Ascending aorta (tissue), 2 donors: ENCODE data around the gene CDT1. TPM values are rescaled to one million over a fixed set of nuclear protein-coding genes. Genes with fewer than 3 reads are reported as not detected.

Experiments used
- DNase-seq, 2 donors: peaks; one replicate each; pipeline ENCODE4 v3.0.0-alpha.2; 2019; ENCODE audit warnings: low spot score in 2 of 2
- H3K27ac ChIP-seq, 2 donors: fragments of 200-600 bp; sonication (generic); one replicate each; pipeline ENCODE4 v1.5.1; 2016 to 2017; ENCODE audit warnings: mild to moderate bottlenecking in 1 of 2
- H3K27me3 ChIP-seq: fragments of 200-600 bp; sonication (generic); one replicate; pipeline ENCODE4 v1.5.1; 2017
- H3K36me3 ChIP-seq, 2 donors: fragments of 200-600 bp; sonication (generic); one replicate each; pipeline ENCODE4 v1.5.1; 2016
- H3K4me1 ChIP-seq, 2 donors: fragments of 200-600 bp; sonication (generic); one replicate each; pipeline ENCODE4 v1.5.1; 2016 to 2017; ENCODE audit warnings: mild to moderate bottlenecking in 1 of 2
- H3K4me3 ChIP-seq, 2 donors: fragments of 200-600 bp; sonication (generic); one replicate each; pipeline ENCODE4 v1.5.1; 2016 to 2017; ENCODE audit warnings: mild to moderate bottlenecking in 1 of 2
- H3K9me3 ChIP-seq, 2 donors: fragments of 200-600 bp; sonication (generic); one replicate each; pipeline ENCODE4 v1.5.1; 2016
- intact Hi-C: fragments of 100-400 bp; cut with DNase I; formaldehyde crosslinking; loops from one replicate; pipeline ENCODE4 v1.15.1; 2023
- total RNA-seq: library from RNA; depleted of rRNA; stranded (reverse); fragments of >200 nt; gene quantifications from one replicate; pipeline ENCODE4 v1.1.0, GENCODE V29; 2016
- TF ChIP-seq, protein P1 (sequence below), 3 experiments: fragments of 200-600 bp in 2 of 3; fragments of 450-650 bp in 1 of 3; sonication (generic) in 2 of 3; IDR thresholded peaks; one replicate each; pipeline ENCODE4 v1.5.1; 2016 to 2019; ENCODE audit warnings: antibody characterized with exemption in 3 of 3, mild to moderate bottlenecking in 1 of 3, moderate library complexity in 1 of 3

Gene CDT1
- total RNA-seq, 1 donor from 2014 or later, result not detected

DNA sequence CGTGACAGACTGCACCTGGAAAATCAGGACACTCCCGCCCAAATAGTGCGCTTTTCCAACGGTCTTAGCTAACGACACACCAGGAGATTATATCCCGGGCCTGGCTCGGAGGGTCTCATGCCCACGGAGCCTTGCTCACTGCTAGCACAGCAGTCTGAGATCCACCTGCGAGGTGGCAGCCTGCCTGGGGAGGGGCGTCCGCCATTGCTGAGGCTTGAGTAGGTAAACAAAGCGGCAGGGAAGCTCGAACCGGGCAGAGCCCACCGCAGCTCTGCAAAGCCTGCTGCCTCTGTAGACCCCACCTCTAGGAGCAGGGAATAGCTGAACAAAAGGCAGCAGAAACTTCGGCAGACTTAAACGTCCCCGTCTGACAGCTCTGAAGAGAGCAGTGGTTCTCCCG lies 48.0 kb downstream of the CDT1 start:
- TF ChIP-seq, protein P1, sequence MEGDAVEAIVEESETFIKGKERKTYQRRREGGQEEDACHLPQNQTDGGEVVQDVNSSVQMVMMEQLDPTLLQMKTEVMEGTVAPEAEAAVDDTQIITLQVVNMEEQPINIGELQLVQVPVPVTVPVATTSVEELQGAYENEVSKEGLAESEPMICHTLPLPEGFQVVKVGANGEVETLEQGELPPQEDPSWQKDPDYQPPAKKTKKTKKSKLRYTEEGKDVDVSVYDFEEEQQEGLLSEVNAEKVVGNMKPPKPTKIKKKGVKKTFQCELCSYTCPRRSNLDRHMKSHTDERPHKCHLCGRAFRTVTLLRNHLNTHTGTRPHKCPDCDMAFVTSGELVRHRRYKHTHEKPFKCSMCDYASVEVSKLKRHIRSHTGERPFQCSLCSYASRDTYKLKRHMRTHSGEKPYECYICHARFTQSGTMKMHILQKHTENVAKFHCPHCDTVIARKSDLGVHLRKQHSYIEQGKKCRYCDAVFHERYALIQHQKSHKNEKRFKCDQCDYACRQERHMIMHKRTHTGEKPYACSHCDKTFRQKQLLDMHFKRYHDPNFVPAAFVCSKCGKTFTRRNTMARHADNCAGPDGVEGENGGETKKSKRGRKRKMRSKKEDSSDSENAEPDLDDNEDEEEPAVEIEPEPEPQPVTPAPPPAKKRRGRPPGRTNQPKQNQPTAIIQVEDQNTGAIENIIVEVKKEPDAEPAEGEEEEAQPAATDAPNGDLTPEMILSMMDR (IDR thresholded peaks at IDR 0.05), result no peak
- no peaks in the 10 kb centered on the region for H3K27me3 ChIP-seq
- peaks cover 7% of the 10 kb centered on the region in 2 donors for H3K4me1 ChIP-seq
- intact Hi-C loops, result no loop called here
- no peak for DNase-seq
- peaks cover 2 to 10% of the 10 kb centered on the region in 2 donors for H3K36me3 ChIP-seq
- no peak overlapping the region for H3K4me3 ChIP-seq
- no peaks in the 10 kb centered on the region for H3K9me3 ChIP-seq
- no peak overlapping the region for H3K27ac ChIP-seq

DNA sequence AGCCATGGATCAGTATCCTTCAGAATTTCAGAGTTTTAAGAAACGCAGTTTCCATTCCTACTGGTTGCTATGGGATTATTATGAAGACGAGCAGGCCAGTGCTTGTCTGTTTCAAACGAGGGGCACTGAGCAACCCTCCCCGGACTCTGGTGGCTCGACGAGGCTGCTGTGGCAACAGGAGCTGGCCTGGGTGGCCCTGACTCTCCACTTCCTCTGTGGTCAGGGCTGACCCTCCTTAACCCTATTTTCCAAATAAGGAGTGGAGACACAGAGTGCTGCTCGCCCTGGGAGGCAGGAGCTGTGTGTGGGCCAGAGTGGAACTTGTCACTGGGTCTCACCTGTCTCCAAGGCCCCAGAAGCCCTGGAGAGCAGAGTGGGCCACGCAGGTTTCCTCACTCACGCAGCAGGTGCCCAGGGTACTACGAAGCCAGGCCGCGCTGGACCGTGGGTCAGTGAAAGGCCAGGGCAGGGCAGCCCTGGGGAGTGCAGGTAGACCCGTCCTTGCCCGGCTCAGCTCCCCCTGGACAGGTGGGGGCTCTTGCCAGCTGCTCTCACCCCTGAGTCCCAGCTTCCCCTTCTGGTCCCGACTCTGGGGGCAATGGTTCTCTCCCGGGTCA lies 49.8 kb downstream of the CDT1 start:
- Histone ChIP-seq H3K4me1 (peaks cover 13 to 14% of the 10 kb centered on the region in 2 donors), H3K4me3 (no peak overlapping the region), H3K36me3 (peaks cover 0 to 10% of the 10 kb centered on the region in 2 donors), H3K9me3 (no peaks in the 10 kb centered on the region), H3K27ac (no peak overlapping the region), H3K27me3 (no peaks in the 10 kb centered on the region)
- intact Hi-C loops, result no loop called here
- peak in 1 of 2 donors; percentile 69 for DNase-seq
- TF ChIP-seq, protein P1 (IDR thresholded peaks at IDR 0.05), result no peak

DNA sequence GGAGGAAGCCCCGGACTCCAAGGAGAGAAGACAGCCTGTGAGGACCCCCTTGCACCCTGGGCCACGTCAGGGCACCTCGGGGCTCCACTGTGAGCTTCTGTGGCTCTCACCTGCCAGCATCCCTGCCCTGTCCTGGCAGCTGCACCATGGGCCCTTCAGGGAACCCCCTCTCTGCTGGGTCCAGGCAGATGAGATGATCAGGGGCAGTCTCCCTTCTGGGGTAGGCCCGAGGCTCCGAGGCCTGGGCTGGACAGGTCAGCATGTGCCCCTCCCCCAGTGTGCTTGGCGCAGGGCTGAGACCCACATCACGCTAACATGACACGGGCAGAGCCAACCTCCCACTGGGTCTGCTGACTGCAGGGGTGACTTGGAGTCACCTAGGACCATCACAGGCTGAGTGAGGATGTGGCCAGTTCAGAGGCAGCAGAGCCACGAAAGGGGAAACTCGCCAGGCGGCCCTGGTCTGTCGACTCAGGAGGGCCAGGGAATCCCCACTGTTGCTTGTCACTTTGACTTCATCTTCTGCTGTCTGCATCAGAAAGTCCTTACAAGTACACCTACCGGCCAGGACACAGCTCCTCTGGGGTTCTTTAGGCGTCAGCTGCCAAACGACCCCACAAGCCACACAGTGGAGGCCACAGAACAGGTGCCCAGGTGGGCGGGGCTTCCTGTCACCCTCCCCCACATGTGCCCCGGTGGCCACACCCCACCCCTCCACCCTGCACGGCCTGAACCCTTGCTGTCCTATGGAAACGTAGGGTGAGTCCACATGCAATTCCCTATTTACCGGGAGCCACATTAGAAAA lies 50.9 kb downstream of the CDT1 start:
- TF ChIP-seq, protein P1 (IDR thresholded peaks at IDR 0.05), result no peak
- H3K9me3 ChIP-seq, result no peaks in the 10 kb centered on the region
- no peak for DNase-seq
- peaks cover 4 to 17% of the 10 kb centered on the region in 2 donors for H3K36me3 ChIP-seq
- H3K4me1 ChIP-seq, result peaks cover 13 to 14% of the 10 kb centered on the region in 2 donors
- intact Hi-C loops, result loop anchor here (5.0 kb wide), 2 partner anchors 192 to 402 kb away; partner anchors contain the start of genes MVD and ZFPM1
- no peak overlapping the region for H3K4me3 ChIP-seq
- no peak overlapping the region for H3K27ac ChIP-seq
- H3K27me3 ChIP-seq, result no peaks in the 10 kb centered on the region

DNA sequence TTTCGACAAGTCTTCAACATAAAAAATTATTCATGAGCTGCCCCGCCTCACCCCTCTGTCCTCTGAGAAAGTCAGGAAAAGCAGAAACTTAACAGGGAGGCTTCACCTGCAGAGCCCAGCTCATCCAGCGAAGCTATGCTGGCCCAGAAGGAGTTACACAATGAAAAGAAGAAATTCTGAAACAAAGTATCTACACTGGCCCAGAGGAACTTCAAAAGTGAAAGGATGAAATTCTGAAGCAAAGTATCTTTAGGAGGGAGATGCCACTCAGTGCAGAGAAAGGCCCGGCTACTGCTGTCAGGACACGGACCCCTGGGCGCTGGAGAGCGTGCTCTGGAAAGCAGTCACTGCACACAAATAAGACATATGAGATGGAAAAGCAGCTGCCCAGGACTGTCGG lies 51.6 kb downstream of the CDT1 start:
- intact Hi-C loops, result loop anchor here (5.0 kb wide), 2 partner anchors 193 to 403 kb away; partner anchors contain the start of genes MVD and ZFPM1
- H3K27ac ChIP-seq, result no peak overlapping the region
- TF ChIP-seq, protein P1 (IDR thresholded peaks at IDR 0.05), result no peak

DNA sequence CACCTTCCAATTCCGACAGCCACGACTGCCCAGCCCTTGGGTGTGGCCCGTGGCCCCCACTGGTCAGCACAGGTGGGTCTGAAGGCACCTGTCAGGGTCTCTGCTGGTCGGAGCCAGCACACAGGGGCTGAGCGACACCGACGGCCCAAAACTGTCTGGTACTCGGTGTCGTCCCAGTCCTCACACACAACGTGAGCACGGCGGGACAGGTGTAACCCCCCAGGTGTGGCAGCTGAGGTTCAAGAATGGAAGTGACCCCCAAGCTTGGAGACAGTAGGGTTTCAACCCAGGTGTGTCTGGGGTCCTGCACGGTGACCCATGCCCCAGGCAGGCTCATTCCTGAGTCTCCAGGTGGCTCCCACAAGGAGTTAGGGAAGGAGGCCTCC lies 52.1 kb downstream of the CDT1 start:
- no peak for DNase-seq
- Histone ChIP-seq H3K9me3 (no peaks in the 10 kb centered on the region), H3K36me3 (peaks cover 17 to 22% of the 10 kb centered on the region in 2 donors), H3K27me3 (no peaks in the 10 kb centered on the region), H3K27ac (no peak overlapping the region), H3K4me3 (peak overlapping the region; percentile 64 to 87), H3K4me1 (peaks cover 13 to 14% of the 10 kb centered on the region in 2 donors)
- TF ChIP-seq, protein P1 (IDR thresholded peaks at IDR 0.05), result no peak
- intact Hi-C loops, result loop anchor here (1.0 to 5.0 kb wide), 7 partner anchors 71 to 635 kb away; partner anchors contain the start of genes ANKRD11, CTU2, MVD and PIEZO1

More for the DNA sequence above, 51.6 kb downstream of the CDT1 start:
- no peaks in the 10 kb centered on the region for H3K27me3 ChIP-seq
- H3K9me3 ChIP-seq, result no peaks in the 10 kb centered on the region
- H3K36me3 ChIP-seq, result peaks cover 11 to 20% of the 10 kb centered on the region in 2 donors
- peaks cover 13 to 14% of the 10 kb centered on the region in 2 donors for H3K4me1 ChIP-seq
- H3K4me3 ChIP-seq, result no peak overlapping the region
- no peak for DNase-seq
